ENCODE data around the gene CALU.

The CALU gene

DNA sequence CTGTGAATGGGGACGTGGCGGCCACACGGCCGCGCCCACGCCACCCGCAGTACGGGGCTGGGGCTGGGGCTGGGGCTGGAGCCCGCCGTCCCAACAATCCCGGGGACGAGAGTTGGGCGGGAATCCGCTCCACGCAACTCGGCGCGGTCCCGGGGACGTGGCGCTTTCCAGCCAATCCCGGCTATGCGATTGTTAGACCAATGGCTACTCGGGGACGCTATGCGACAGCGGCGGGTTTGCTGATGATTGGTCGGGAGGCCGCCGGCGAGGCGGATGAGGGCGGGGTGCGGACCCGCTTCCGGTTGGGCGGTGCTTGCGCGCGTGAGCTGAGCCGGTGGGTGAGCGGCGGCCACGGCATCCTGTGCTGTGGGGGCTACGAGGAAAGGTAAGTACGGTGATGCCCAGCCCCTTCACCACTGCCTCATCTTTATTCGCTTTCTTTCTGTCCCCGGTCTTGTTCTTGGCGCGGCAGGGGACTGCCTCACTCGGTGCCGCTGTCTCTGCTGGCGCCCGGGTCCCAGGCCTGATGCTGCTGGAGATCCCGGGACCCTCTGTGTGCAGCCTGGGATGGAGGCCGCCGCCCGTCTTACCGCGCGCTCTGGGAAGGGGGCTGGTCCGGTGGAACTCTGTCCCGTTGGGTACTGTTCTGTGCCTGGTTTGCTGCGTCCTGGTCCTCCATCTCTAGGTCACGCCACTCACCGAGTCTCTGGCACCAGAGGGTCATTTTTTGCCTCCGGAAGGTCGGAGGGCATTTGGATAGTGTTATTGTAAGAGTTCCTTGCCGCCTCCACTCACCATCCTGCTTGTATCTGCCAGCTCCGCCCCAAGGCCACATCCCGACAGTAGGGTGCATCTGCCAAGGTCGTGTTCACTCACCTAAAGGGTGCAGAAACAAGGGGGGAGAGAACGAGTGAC, at the start of gene CALU:
Gene CALU (plus strand): TSS at position 312 of the 915 bp plus-strand sequence. CDS start 9,225 bp downstream, outside the sequence.
- DNase-seq (ENCODE audit: low spot score) = peak; percentile 99

DNA sequence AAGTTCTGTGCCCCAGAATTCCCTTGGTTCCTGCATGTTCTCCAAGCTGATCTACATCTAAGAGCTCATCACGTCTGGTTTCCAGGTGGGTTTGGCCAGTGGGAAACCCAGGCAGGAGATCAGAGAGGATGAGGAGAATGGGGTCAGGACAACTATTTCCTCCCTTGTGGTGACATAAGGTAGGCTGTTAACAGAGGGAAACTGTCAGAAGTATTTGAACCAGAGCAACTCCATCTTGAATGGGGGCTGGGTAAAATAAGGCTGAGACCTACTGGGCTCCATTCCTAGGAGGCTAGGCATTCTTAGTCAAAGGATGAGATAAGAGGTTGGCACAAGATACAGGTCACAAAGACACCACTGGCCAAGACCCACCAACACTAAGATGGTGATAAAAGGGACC, 47.9 kb upstream of the CALU start:
- no peak for DNase-seq (ENCODE audit: low spot score)

DNA sequence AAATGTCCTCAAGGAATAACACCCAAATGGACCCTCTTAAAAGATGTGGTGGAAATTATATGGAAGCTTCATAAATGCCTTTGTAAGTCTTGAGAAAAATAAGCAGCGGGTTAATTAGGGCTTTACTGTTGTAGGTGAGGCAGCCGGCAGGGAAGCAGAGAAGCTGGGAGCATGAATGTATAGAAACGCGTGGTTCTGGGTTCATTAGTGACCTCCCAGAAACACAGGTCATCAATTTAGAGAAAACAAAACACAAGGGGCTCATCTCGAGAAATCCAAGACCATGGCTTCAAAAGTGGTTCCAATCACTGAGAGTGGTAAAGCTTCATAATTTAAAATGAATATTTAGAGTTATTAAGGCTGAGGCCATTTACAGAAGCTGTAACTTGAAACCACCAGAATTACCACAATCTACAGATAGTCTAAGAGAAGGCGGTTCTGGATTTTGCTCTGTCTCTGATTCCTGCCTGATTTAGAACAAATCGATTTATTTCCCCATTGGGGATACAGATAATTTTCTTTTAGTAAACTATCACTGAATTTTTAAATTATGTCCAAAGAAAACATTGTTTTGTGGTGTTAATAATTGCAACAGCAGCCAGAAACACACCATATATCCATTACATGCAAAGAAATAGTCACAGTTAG, 46.4 kb upstream of the CALU start:
- DNase-seq (ENCODE audit: low spot score) = no peak

DNA sequence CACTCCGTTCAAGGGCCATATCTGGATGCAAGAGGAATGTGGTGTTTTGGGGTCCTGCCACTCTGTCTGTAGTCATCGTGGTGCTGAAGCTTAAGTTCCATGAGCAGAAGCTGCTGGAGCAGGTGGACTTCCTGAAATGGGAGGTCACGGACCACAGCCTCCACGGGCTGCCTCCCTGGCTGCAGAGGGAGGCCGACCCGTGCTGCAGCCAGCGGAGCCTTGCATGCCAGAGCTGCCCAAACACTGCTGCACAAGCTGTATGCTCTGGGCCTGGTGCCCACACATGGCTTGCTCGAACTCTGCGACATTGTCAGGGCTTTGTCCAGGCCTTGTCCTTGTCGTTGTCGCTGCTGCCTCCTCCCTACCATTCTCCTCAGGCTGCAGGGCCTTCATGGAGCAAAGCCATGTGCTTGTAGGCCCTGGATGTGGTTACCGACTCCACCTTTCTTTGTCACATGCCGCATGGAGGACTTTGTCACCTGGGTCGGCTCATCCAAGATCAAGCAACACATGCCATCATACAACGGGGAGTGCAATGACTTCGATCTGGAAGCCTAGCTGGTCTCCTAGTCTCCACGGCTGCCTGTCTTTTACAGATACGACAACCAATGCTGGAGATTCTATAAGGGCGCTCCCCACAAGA, 45.7 kb upstream of the CALU start:
- no peak for DNase-seq (ENCODE audit: low spot score)

DNA sequence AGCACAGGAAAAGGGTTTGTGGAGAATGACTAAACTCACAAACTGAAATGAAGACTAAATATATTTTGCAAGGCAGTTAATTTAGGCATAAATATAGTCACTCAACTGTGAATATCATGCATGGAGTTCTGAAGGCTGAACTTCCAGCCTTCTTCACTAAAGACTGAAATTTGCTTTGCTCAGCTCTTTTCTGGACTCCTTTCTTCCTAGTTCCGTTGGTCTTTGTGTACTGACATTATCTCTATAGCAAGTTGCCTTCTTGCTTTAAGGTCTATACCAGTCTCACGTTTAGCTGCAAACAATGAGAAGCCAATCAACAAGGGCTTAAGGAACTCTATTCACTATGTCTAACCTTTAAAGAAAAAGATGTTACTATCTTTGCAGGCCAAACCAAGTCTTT, 44.4 kb upstream of the CALU start:
- DNase-seq (ENCODE audit: low spot score) = no peak

DNA sequence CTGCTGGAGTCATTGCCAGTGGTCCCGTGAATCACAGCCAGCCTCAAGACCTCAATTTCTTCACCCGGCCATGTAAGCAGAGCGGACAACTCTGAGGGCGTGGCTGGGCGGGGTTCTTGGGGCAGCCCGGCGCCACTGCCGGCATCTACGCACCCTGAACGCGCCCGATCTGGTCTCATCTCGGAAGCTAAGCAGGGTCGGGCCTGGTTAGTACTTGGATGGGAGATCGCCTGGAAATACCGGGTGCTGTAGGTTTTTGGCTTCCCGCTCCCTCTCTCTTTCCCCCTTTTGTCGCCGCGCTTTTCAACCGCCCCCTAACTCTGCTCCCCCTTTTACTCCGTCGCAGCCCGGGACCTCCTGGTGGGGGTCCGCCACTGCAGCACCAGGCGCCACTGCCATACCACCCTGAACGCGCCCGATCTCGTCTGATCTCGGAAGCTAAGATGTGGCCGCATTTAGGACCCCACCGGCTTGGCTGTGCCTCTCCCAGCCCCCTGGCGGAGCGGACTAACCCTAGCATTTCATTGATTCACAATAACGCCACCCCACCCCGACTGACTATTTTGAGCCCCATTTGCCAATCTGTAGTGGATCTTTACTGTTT, 41.8 kb upstream of the CALU start:
- DNase-seq (ENCODE audit: low spot score) = peak; percentile 41

DNA sequence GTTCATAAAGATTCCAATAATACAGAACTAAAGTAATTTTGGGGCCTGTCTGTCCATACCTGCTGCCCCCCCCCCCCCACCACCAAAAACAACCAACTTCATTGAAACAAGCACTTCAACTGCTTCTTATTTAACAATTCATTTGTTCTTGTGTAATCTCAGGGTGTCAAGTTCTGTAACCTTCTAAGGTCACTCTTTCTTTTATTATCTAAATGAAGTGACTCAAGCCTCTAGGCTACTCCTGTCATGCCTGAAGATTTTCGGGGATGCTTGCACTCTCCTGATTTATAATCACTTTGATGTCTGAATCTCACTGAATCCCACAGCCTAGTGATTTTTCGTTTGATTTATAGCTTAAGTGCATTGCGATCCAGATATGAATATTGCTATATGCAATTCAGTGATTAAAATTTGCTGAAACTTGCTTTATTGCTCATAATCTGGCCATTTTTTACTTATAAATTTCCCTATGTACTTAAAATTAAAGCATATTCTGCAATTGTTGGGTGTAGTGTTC, 39.9 kb upstream of the CALU start:
- DNase-seq (ENCODE audit: low spot score) = no peak

DNA sequence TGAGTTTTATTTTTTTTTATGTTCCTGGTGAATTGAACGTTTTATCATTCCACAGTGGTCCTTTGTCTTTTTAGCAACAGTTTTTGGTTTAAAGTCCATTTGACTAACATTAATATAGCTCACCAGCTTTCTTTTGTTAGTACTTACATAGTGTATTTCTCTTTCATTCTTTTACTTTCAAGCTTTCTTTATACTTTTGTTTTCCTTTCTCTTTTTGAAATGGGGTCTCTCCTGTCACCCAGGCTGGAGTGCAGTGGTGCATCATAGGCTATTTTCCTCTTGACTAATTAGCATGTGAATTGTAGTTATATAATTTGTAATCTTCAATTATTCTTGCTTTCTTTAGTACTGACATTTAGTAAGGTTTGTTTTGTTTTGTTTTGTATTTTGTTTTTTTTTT, 39.3 kb upstream of the CALU start:
- no peak for DNase-seq (ENCODE audit: low spot score)

DNA sequence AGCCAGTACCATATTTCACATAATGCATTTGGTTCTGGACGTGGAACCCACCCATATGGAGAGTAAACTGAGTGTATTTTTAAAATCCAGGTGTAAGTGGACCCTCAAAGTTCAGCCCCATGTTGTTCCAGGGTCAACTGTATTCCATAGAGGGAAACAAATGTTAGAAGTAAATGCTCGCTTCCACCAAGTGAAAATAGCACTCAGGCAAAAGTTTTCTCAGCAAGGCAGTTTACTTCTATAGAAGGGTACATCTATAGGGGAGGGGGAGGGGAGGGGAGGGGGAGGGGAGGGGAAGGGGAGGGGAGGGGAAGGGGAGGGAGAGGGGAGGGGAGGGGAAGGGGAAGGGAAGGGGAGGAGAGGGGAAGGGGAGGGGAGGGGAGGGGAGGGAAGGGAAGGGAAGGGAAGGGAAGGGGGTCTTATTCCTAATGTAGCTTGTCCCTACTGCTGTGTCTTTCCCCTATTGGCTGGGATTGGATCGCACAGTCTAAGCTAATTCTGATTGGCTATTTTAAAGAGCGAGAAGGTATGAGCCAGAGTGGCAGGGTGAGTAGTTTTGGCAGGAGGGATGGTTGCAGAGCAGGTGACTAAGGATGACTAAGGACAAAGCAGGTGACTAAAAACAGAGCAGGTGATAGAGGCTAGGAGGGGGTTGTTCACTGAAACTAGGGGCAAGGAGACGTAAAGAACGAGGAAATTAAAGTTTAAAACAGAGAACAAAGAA, 37.9 kb upstream of the CALU start:
- no peak for DNase-seq (ENCODE audit: low spot score)

DNA sequence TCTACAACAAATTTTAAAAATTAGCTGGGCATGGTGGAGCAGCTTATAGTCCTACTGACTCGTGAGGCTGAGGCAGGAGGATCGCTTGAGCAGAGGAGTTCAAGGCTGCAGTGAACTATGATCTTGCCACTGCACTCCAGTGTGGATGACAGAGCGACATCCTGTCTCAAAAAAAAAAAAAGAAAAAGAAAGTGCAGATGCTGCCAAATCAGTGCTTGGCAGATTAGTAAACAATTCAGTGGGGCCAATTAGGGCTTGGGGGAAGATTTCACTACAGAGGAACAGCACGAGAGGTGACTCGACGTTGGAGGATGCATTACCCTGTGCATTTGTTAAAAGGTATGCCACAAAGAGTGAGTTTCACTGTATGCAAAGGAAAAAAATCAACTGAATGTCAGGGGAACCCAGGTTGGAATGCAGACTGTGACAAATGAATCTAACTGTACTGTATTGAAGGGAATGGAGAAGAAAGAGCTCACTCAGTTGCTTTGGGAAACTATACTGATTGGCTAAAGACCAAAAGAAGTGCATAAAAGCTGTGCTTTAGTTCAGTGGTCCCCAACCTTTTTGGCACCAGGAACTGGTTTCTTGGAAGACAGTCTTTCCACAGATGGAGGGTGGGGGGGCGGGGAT, 35.4 kb upstream of the CALU start:
- DNase-seq (ENCODE audit: low spot score) = no peak

DNA sequence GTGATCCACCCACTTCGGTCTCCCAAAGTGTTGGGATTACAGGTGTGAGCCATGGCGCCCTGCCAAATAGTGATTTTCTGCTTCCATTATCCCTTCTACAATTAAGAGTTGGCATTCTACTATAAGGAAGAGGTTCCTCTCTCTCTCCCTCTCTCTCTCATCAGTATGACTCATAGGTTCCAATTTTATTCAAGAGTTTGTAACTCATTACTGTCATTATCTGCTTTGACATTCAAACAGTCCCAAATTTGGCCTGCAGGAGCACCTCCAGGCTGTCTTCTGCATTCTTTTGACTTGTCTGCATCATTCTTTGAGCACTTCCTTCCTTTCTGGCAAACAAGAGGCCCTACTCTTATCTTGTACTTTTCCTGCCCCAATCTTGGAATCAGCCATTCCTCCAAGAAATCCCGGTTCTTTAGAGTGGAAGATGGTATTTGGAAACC, 33.2 kb upstream of the CALU start:
- peak; percentile 34 for DNase-seq (ENCODE audit: low spot score)

DNA sequence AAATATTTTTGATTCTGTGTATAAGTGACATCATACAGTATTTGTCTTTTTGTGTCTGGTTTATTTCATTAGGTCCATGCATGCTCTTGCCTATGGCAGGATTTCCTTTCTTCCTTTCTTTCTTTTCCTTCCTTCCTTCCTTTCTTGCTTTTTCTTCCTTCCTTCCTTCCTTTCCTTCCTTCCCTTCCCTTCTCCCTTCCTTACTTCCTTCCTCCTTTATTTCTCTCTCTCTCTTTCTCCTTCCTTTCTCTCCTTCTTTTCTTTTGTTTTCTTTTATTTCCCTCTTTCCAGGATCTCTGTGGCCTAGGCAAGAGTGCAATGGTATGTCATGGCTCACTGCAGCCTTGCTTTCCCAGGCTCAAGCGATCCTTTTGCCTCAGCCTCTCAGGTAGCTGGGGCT, 31.4 kb upstream of the CALU start:
- no peak for DNase-seq (ENCODE audit: low spot score)

DNA sequence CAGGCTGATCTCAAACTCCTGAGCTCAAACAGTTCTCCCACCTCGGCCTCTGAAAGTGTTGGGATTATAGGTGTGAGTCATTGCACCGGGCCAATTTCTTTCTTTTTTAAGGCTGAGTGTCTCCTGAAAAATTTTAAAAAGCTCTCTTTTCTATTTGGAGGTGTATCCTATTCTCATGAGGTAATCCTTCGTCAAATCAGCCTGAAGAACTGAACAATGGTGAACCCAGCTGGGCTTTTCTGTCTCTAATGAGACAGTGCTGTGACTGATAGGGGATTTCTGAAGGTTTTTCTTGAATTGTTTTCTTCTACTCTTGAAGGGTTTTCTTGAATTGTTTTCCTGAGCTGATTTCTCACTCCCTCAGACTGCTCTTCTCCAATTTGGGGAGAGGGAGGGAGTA, 30.9 kb upstream of the CALU start:
- DNase-seq (ENCODE audit: low spot score) = no peak

DNA sequence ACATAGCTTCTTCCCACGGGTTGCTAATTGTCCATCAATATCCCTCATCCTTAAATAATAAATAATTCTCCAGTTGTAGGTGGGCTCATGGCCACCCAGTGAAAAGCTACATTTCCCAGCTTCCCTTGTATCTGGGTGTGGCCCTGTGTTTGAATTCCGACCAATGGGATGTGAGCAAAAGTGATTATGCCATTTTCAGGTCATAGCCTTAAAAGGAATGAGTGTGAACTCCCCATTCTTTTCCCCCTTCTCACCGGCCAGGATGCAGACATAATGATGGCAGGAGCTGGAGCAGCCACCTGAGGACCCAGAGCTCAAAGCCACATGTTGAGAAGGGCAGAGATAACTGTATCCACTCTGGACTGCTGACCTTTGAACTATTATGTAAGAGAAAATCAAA, 30.3 kb upstream of the CALU start:
- no peak for DNase-seq (ENCODE audit: low spot score)

DNA sequence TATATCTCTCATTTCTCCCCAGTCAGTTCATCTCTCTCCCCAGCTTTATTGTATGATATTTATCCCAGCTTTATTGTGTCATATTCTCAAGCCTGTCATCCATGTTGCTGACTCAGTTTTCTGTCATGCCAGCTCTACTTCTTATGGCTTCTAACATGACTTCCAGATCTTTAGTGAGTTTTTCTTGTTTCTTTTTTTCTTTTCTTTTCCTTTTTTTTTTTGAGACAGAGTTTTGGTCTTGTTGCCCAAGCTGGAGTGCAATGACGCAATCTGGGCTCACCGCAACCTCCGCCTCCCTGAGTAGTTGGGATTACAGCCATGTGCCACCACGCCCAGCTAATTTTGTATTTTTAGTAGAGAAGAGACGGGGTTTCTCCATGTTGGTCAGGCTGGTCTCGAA, 28.7 kb upstream of the CALU start:
- DNase-seq (ENCODE audit: low spot score) = no peak

DNA sequence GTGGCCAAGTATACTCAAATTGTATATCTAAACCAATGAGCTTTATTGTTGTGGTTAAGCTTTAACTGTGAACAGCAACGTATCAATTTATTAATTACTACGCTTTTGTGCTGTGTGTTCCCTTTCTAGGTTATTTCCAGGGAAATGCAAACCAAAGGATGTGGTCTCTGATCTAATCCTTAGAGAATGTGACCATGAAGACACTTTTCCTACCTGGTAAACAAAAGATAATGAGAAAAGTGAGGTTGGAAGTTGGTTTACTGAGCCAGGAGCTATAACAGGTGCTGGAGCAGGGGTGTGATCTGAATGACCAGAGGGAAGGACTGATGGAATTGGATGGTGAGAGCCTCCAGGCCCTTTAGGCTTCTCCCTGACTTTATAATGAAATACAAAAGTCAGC, 25.4 kb upstream of the CALU start:
- no peak for DNase-seq (ENCODE audit: low spot score)

DNA sequence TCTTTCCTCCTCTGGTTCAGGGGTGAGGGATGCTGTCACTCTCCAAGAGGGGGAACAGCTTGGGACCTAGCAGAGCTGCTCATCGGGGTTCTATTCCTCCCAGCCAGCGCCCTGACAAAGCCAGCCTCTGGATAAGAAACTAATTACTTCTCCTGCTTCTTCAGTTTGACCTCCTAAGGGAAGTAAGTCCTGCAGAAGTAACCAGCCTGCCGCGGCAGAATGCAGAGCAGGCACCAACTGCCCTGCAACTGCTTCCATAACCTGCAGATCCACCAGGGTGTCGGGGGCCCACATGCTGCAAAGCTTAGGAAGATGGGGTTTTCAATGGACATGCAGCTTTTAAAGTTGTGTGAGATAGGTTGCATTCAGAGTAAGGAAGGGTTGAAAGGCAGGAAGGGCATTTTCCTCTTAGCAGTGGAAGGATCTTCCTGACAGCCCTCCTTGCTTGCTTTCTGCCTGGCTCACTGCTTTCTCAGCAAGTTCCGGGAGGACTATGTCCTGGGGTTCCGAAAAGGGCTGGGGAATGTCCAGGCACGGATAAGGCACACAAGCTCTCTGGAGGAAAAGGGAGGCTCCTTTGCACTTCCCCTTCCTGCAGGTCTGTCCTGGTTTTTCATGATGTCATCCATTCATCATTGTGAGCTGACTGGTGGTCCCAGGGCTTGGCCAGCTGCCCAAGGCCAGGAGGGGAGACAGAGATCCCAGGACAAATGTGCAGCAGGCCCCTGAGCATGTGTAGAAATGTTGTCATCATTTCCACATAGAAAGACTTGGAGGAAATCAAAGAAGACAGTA, 24.3 kb upstream of the CALU start:
- DNase-seq (ENCODE audit: low spot score) = no peak

DNA sequence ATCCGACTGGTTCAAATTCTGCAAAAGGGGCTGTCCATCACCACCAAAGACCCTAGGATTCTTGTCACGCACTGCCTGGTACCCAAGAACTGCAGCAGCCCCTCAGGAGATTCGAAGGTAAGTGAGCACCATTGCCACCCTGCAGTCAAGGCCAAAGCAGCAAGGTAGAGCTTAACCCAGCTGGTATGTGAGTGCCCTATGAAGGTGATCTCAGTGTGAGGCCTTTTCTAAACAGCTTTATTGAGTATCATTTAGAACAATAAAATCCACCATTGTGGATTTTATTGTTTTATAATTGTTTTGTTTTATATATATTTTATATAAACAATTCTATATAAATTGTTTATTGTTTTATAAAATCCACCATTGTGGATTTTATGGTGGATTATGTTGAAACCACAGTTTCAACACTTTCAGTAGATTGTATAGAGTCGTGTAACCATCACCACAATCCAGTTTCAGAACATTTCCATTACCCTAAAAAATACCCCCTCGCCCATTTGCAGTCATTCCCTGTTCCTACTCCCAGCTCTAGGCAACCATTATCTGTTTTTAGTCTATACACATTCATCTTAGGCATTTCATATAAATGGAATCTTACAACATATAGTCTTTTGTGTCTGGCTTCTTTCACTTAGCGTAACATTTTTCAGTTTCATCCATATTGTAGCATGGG, 20.1 kb upstream of the CALU start:
- DNase-seq (ENCODE audit: low spot score) = no peak

DNA sequence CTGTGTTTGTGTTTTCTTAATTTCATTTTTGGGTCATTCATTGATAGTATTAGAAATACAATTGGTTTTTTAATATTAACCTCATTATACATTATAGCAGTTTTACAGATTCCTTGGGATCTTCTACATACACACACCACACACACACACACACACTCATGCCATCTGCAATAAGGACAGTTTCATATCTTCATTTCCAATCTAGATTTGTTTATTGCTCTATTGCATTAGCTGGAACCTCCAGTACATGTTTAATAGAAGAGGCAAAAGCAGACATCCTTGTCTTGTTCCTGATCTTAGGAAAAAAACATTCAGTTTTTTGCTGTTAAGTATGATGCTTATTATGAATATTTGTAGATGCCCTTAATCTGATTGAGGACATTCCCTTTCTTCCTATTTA, 17.8 kb upstream of the CALU start:
- DNase-seq (ENCODE audit: low spot score) = no peak

DNA sequence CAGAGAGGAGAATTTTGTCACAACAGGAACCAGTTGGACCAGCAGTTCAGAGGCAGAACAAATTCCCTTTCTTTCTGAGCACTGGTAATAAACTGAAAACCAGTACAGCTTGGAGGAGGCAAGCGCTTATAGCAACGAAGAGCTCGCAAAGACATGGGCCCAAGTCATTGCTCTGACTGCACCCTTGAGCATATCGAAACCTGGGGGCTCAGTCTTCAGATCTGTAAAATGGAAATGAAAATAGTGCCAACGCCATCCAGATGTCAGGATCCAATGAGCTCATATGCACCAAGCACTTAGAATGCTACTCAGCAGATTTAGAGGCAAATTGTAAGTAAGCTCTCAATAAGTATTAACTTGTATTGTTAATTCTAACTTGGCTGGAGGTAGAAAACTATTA, 14.4 kb upstream of the CALU start:
- no peak for DNase-seq (ENCODE audit: low spot score)

Data from hepatic stellate cell (primary cell).